GM12878 (cell line): ENCODE results near the gene ETV6. TPM values are rescaled to one million over a fixed set of nuclear protein-coding genes. Genes with fewer than 3 reads are reported as not detected.

Experiments
- ATAC-seq: fragments of 200-7000 bp; cut with Tn5 transposase; 3 replicates; pipeline ENCODE4 v1.9.1; 2020; ENCODE audit warnings: mild to moderate bottlenecking, moderate library complexity
- BruUV-seq: library from RNA; stranded (reverse); fragments of 400-500 nt; replicated peaks from 2 replicates; lab custom pipeline; 2021; lab: Mats Ljungman, UMichigan
- CTCF ChIA-PET: fragments of 300-600 bp; sonication (Branson Sonifier 250); formaldehyde crosslinking; extraction: SDS; loops from one replicate; lab custom pipeline; 2021; ENCODE audit warnings: inconsistent platforms; lab: Yijun Ruan, JAX
- POLR2A ChIA-PET: fragments of 350-600 bp; formaldehyde crosslinking; extraction: SDS; loops from one replicate; lab custom pipeline; 2021; ENCODE audit warnings: inconsistent platforms; lab: Charles Lee
- RAD21 ChIA-PET: fragments of 300-600 bp; sonication (Branson Sonifier 250); formaldehyde crosslinking; loops from one replicate; lab custom pipeline; 2023; ENCODE audit warnings: antibody characterized with exemption; ENCODE audit not compliant: unreplicated experiment; lab: Charles Lee
- SMC1A ChIA-PET: fragments of 300-600 bp; sonication (Branson Sonifier 250); formaldehyde crosslinking; loops from one replicate; lab custom pipeline; 2023; ENCODE audit not compliant: unreplicated experiment, uncharacterized antibody; lab: Charles Lee
- DNase-seq: peaks from one replicate; pipeline ENCODE4 v3.0.0-alpha.2; 2011; ENCODE audit warnings: low read depth, low spot score
- FAIRE-seq: peaks from 3 replicates; lab custom pipeline; 2011; peaks lifted over from hg19 to GRCh38; lab: Jason Lieb, UNC
- H2AFZ ChIP-seq: 2 replicates; pipeline ENCODE4 v1.6.0; 2011; ENCODE audit warnings: low read depth, low read length, control low read depth; ENCODE audit not compliant: control insufficient read depth
- H3K27ac ChIP-seq: 2 replicates; pipeline ENCODE4 v1.5.1; 2011; ENCODE audit warnings: control low read depth; ENCODE audit not compliant: control insufficient read depth, insufficient read depth
- H3K27me3 ChIP-seq, 2 experiments: replicated peaks in 1 of 2; 2 replicates each; pipeline versions ENCODE4 v1.6.0 to v1.6.1; 2011; ENCODE audit warnings: low read length in 1 of 2; ENCODE audit not compliant: control insufficient read depth in 2 of 2, insufficient read depth in 2 of 2
- H3K36me3 ChIP-seq, 2 experiments: 2 replicates each; pipeline ENCODE4 v1.5.1; 2011; ENCODE audit warnings: low read length in 1 of 2; ENCODE audit not compliant: control insufficient read depth in 2 of 2, insufficient read depth in 2 of 2
- H3K4me1 ChIP-seq: 2 replicates; pipeline ENCODE4 v1.6.1; 2011; ENCODE audit warnings: mild to moderate bottlenecking, low read length, moderate library complexity, mixed read lengths; ENCODE audit not compliant: control insufficient read depth, insufficient read depth
- H3K4me2 ChIP-seq: 2 replicates; pipeline ENCODE4 v1.6.0; 2011; ENCODE audit warnings: control low read depth; ENCODE audit not compliant: control insufficient read depth, insufficient read depth
- H3K4me3 ChIP-seq: fragments of 200-600 bp; sonication (generic); 2 replicates; pipeline ENCODE4 v1.5.1; 2016
- H3K79me2 ChIP-seq: 2 replicates; pipeline ENCODE4 v1.6.0; 2011; ENCODE audit warnings: low read length; ENCODE audit not compliant: control insufficient read depth, insufficient read depth
- H3K9ac ChIP-seq: 2 replicates; pipeline ENCODE4 v1.8.0; 2011; ENCODE audit warnings: low read length, control low read depth, mixed read lengths; ENCODE audit not compliant: control insufficient read depth, insufficient read depth
- H3K9me3 ChIP-seq: replicated peaks from 3 replicates; pipeline ENCODE4 v1.5.1; 2011; ENCODE audit warnings: mild to moderate bottlenecking, low read length; ENCODE audit not compliant: control insufficient read depth, insufficient read depth
- H4K20me1 ChIP-seq: 2 replicates; pipeline ENCODE4 v1.6.0; 2011; ENCODE audit not compliant: control insufficient read depth, insufficient read depth
- CBX3 ChIP-seq: fragments of 200-600 bp; sonication (generic); IDR thresholded peaks from 2 replicates; pipeline ENCODE4 v1.6.1; 2016; ENCODE audit warnings: low read depth, borderline replicate concordance
- CHD1 ChIP-seq: IDR thresholded peaks from 2 replicates; pipeline ENCODE4 v1.6.1; 2012; ENCODE audit warnings: low read depth, low read length, improper control_type of control experiment
- CREM ChIP-seq: IDR thresholded peaks from 2 replicates; pipeline ENCODE4 v1.6.1; 2014; ENCODE audit warnings: antibody characterized with exemption, low read depth
- KAT2A ChIP-seq: conservative IDR thresholded peaks from 2 replicates; pipeline ENCODE4 v1.6.1; 2011; ENCODE audit warnings: low read depth, low read length; ENCODE audit not compliant: control insufficient read depth
- SMARCA5 ChIP-seq: fragments of 450-650 bp; IDR thresholded peaks from 2 replicates; pipeline ENCODE4 v1.6.1; 2017; ENCODE audit warnings: mild to moderate bottlenecking
- TCF3 ChIP-seq: IDR thresholded peaks from 2 replicates; pipeline ENCODE4 v1.6.1; 2012; ENCODE audit warnings: low read depth, mild to moderate bottlenecking, low read length, borderline replicate concordance; ENCODE audit not compliant: insufficient read depth
- TCF7 ChIP-seq: IDR thresholded peaks from 2 replicates; pipeline ENCODE4 v1.6.1; 2014; ENCODE audit warnings: antibody characterized with exemption, borderline replicate concordance
- ZZZ3 ChIP-seq: IDR thresholded peaks from 2 replicates; pipeline ENCODE4 v1.6.1; 2011; ENCODE audit warnings: low read depth; ENCODE audit not compliant: control insufficient read depth, insufficient read length
- WGBS: methylation state at CpG from one replicate; pipeline ENCODE4 v1.1.6; 2016; ENCODE audit warnings: low lambda C conversion rate; ENCODE audit not compliant: insufficient replicate concordance, insufficient coverage; ENCODE audit errors: missing lambda C conversion rate; 5-methylcytosine and 5-hydroxymethylcytosine counted together
- in situ Hi-C: fragments of 300-500 bp; cut with MboI; formaldehyde crosslinking; loops from 9 replicates; pipeline ENCODE4 v1.14.3; 2018; ENCODE audit warnings: mixed read lengths
- intact Hi-C: fragments of 100-400 bp; cut with micrococcal nuclease; formaldehyde crosslinking; loops from one replicate; pipeline ENCODE4 v1.14.2; 2022; ENCODE audit not compliant: unreplicated experiment
- polyA plus RNA-seq, 11 experiments: library from polyadenylated mRNA; depleted of rRNA in 4 of 11; unstranded in 6 of 11; stranded (reverse) in 5 of 11; fragments of >200 nt; fragmentation: Nextera tagmentation in 4 of 11; fragmentation: Illumina TruSeq in 1 of 11; extraction: Ambion mirVana in 4 of 11; extraction: Trizol in 1 of 11; gene quantifications; 1 replicate in 1 of 11; 2 replicates in 10 of 11; pipeline versions ENCODE4 v1.2.1 to v1.2.3, GENCODE V29; 2011 to 2016; ENCODE audit warnings: inconsistent platforms in 2 of 11, missing spikeins in 2 of 11, low read depth in 1 of 11
- total RNA-seq, 4 experiments: library from RNA; depleted of rRNA in 3 of 4; stranded (reverse); fragments of >200 nt in 3 of 4; fragmentation: Illumina TruSeq in 1 of 4; extraction: Trizol in 1 of 4; gene quantifications; 2 replicates each; pipeline versions ENCODE4 v1.2.1 to v1.2.3, GENCODE V29; 2013 to 2021
- TF ChIP-seq, protein P1 (sequence below): fragments of 450-650 bp; IDR thresholded peaks from 2 replicates; pipeline ENCODE4 v1.6.1; 2016; ENCODE audit warnings: mild to moderate bottlenecking, moderate library complexity, borderline replicate concordance

The ETV6 gene
- total and polyA plus RNA-seq, 10 of the 15 experiments (the other 5 are each of a cell fraction or from before 2014, with no cell fraction given) = 6.6 to 74.8 (median 24.6) TPM

DNA sequence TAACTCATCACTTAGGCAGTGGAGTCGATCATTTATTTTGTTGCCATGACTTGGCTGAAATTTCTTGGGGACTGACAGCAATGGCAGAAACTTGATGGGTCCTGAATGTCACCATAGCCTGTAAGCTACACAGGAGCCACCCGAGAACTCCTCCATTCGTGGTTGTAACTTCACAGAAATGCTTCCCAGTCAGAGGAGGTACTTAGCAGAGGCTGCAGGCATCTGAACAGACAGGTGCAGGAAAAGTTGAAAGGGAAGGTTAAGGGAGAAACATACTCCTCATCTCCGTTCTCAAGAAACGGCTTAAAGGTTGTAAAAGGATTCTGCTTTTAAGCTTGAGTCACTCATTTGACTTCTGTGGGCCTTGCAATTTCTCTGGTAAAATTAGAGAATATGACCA, 47.7 kb downstream of the ETV6 start (continued):
- TF ChIP-seq, protein P1, sequence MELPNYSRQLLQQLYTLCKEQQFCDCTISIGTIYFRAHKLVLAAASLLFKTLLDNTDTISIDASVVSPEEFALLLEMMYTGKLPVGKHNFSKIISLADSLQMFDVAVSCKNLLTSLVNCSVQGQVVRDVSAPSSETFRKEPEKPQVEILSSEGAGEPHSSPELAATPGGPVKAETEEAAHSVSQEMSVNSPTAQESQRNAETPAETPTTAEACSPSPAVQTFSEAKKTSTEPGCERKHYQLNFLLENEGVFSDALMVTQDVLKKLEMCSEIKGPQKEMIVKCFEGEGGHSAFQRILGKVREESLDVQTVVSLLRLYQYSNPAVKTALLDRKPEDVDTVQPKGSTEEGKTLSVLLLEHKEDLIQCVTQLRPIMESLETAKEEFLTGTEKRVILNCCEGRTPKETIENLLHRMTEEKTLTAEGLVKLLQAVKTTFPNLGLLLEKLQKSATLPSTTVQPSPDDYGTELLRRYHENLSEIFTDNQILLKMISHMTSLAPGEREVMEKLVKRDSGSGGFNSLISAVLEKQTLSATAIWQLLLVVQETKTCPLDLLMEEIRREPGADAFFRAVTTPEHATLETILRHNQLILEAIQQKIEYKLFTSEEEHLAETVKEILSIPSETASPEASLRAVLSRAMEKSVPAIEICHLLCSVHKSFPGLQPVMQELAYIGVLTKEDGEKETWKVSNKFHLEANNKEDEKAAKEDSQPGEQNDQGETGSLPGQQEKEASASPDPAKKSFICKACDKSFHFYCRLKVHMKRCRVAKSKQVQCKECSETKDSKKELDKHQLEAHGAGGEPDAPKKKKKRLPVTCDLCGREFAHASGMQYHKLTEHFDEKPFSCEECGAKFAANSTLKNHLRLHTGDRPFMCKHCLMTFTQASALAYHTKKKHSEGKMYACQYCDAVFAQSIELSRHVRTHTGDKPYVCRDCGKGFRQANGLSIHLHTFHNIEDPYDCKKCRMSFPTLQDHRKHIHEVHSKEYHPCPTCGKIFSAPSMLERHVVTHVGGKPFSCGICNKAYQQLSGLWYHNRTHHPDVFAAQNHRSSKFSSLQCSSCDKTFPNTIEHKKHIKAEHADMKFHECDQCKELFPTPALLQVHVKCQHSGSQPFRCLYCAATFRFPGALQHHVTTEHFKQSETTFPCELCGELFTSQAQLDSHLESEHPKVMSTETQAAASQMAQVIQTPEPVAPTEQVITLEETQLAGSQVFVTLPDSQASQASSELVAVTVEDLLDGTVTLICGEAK = no peak
- no peak for TF ChIP-seq TCF3
- TF ChIP-seq ZZZ3 = no peak
- TF ChIP-seq CREM = no peak
- TF ChIP-seq TCF7 = no peak
- no peak for TF ChIP-seq KAT2A

DNA sequence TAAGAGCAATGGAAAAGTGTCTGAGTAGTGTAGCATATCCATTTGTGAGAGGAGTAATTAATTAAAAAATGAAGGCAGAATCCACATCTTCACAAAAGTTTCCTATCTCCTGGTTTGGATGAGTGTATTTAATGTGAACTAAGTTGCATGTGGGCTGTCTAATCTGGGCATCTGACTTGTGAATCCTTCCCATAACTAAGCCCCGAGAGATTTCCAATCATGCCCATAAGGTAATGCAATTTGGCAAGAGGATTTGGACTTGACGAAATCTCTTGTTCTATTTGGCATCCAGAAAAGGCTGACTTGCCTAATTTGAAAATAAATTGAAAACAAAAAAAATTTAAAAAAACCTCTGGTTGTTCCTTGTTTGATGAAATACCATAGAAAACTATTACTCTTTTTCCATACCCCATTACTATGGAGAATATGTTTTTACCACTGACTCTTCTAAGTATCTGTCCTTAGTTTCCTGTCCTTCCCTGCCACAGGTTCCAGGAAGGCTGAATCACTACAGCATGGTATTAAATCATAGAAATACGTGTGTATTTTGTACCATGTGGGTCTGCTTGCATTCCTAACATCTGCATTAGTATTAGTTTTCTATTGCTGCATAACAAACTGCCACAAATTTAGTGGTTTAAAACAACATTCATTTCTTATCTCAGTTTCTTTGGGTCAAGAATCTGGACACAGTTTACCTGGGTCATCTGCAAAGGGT, 48.4 kb downstream of the ETV6 start:
- no peak overlapping the region for H3K27ac ChIP-seq
- ChIA-PET POLR2A (interaction anchor here (0.6 to 2.3 kb wide), 3 partner anchors 10 to 42 kb away, joined by 3 to 14 read pairs (median 6); no protein-coding TSS in a partner anchor), SMC1A (interaction anchor here (0.8 to 6.6 kb wide), 5 partner anchors 10 to 116 kb away, joined by 3 to 35 read pairs (median 4); no protein-coding TSS in a partner anchor), CTCF (interaction anchor here (0.7 to 2.0 kb wide), 3 partner anchors 9 to 41 kb away, joined by 3 to 7 read pairs (median 5); no protein-coding TSS in a partner anchor), RAD21 (no interaction called here)
- no peak for FAIRE-seq
- H3K36me3 ChIP-seq = peaks cover 6 to 26% of the 10 kb centered on the region in 2 experiments
- WGBS = 81% methylated on average over 3 of the region's 3 CpGs
- intact Hi-C loops = no loop called here
- peaks cover 12% of the 10 kb centered on the region for H3K4me1 ChIP-seq
- peaks cover 92% of the 10 kb centered on the region for H3K79me2 ChIP-seq
- H3K27me3 ChIP-seq = no peaks in the 10 kb centered on the region
- BruUV-seq = no TSS peak
- no peak overlapping the region for H3K4me3 ChIP-seq
- DNase-seq = no peak
- in situ Hi-C loops = no loop called here
- TF ChIP-seq SMARCA5 (no peak), CBX3 (no peak), CHD1 (no peak)
- no peak overlapping the region for H3K9ac ChIP-seq
- no peak overlapping the region for H3K4me2 ChIP-seq
- H2AFZ ChIP-seq = no peak overlapping the region
- no peak for ATAC-seq
- peaks cover 17% of the 10 kb centered on the region; the same call in 2 of the 3 replicates for H3K9me3 ChIP-seq
- peaks cover 5% of the 10 kb centered on the region; the same call in 1 of the 2 replicates for H4K20me1 ChIP-seq
